Right renal pelvis (tissue), 4 donors: ENCODE results near the gene COMT. TPM values are rescaled to one million over a fixed set of nuclear protein-coding genes. Genes with fewer than 3 reads are reported as not detected.

ENCODE experiments used
- polyA plus RNA-seq, 4 donors: library from polyadenylated mRNA; unstranded; fragments of 120-200 nt; gene quantifications; one replicate each; pipeline ENCODE4 v1.2.1, GENCODE V29; 2013; ENCODE audit not compliant: insufficient read length in 4 of 4

Gene COMT
- polyA plus RNA-seq, 4 donors = 102 to 144 (median 105) TPM

Other genes with a start within 250 kb of the COMT start
- 10 to 100 TPM; 33.6 to 37.5 (median 34.6) TPM for gene SEPTIN5, start 227.3 kb upstream of the COMT start, polyA plus RNA-seq
- 1 to 10 TPM; 4.1 to 5.9 (median 4.7) TPM for gene GP1BB, start 218.2 kb upstream of the COMT start, polyA plus RNA-seq
- gene TBX1, start 181.0 kb upstream of the COMT start, polyA plus RNA-seq = under 1 TPM; 0.19 to 0.79 (median 0.30) TPM
- 1 to 10 TPM; 3.2 to 7.9 (median 3.8) TPM for gene GNB1L, start 86.9 kb upstream of the COMT start, polyA plus RNA-seq
- 10 to 100 TPM; 19.4 to 23.8 (median 22.4) TPM for gene RTL10, start 86.9 kb upstream of the COMT start, polyA plus RNA-seq
- 10 to 100 TPM; 23.3 to 28.0 (median 24.4) TPM for gene TXNRD2, start within 50 bp of the COMT start, polyA plus RNA-seq
- gene ARVCF, start 75.1 kb downstream of the COMT start, polyA plus RNA-seq = 10 to 100 TPM; 18.0 to 31.2 (median 20.2) TPM
- 10 to 100 TPM in 3 of 4 donors, 1 to 10 TPM in 1; 9.4 to 14.4 (median 10.8) TPM for gene TANGO2, start 79.3 kb downstream of the COMT start, polyA plus RNA-seq
- gene DGCR8, start 138.5 kb downstream of the COMT start, polyA plus RNA-seq = 10 to 100 TPM; 39.2 to 48.4 (median 40.9) TPM
- 100 to 1,000 TPM; 182 to 199 (median 190) TPM for gene RANBP1, start 174.3 kb downstream of the COMT start, polyA plus RNA-seq
- 10 to 100 TPM; 44.9 to 58.1 (median 48.8) TPM for gene TRMT2A, start 175.5 kb downstream of the COMT start, polyA plus RNA-seq
- 10 to 100 TPM; 34.7 to 55.9 (median 40.9) TPM for gene ZDHHC8, start 190.0 kb downstream of the COMT start, polyA plus RNA-seq
- under 1 TPM; 0.53 to 0.93 (median 0.76) TPM for gene CCDC188, start 209.3 kb downstream of the COMT start, polyA plus RNA-seq